Inflammatory macrophage treated with lipopolysaccharide for 1 hour (primary cell): ENCODE measurements around the gene DTNB.

ENCODE experiments used
- DNase-seq, 2 donors: peaks; one replicate each; pipeline ENCODE4 v3.0.0-alpha.2; 2020 to 2022

Gene DTNB

GRCh38 chr2:25493207-25493606 lies 180.2 kb downstream of the DTNB start:
- no peak for DNase-seq

DNA sequence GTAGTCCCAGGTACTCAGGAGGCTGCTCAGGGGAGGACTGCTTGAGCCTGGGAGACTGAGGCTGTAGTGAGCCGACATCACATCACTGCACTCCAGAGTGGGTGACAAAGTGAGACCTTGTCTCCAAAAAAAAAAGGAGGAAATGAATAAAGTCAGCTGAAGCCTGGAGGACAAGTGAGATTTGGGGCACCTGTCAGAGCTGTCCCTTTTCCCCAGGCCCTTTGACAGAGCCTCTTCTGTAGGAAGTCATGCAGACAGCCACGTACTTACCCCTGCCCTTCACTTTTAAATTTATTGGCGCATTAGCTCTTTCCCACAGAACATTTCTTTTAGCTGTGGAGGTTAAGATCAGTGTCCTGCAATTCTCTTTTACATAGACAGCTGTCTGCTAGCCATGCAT lies 180.7 kb downstream of the DTNB start:
- no peak for DNase-seq

DNA sequence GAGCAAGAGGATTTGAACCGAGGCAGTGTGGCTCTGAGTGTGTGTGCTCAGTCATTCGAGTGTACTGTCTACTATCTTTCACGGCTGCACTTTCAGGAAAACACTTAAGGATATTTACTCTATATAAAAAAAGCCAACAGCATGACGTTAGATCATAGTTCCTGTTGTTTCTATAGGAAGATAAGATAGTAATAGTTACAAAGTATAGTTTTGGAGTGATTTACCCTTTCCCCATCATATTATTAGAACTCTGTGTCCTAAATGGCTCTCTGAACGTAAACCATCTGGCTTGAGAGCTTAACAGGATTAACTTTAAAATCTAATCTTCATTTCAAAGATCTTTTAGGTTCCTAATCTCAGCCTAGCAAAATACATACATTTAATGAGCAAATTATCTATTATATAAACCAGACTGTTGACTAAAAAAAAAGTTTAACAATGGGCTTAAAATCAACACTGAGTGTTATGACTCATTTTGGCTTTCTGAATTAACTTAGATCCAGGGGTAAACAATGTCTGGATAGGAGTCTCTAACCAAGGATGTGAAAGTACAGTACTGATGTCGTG lies 181.3 kb downstream of the DTNB start:
- DNase-seq: no peak

DNA sequence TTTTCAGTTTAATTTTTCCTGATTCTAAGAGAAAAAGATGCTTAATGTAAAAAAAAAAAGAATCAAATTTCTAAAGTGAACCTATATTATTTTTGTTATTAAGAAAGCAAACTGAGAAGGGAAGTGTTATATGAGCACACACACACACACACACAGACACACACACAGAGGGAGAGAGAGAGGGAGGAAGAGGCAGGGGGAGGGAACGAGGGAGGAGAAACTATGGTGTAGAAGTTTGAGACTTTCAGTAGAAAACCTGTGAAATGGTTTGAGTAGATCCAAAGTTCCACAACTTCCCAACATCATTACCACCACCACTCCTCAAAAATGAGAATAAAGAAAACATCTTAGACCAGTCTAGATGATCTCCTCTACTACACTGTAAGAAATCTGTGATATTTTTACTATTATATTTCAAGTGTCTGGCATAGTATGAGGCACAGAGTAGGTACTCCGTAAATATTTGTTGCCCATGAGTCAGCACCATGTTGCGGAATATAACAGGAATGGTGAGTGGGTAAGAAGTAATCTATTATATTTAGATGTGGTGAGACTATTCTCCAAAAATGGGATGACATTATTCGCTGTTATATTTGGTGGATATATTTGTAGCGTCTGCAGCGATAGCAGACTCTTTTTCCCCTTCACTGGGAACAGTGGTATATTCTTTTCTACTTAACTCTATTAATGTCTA lies 182.2 kb downstream of the DTNB start:
- DNase-seq: no peak

- peak; percentile 16 to 19 for DNase-seq
These were observed 183.2 kb downstream of the DTNB start for GRCh38 chr2:25490217-25490616.

DNA sequence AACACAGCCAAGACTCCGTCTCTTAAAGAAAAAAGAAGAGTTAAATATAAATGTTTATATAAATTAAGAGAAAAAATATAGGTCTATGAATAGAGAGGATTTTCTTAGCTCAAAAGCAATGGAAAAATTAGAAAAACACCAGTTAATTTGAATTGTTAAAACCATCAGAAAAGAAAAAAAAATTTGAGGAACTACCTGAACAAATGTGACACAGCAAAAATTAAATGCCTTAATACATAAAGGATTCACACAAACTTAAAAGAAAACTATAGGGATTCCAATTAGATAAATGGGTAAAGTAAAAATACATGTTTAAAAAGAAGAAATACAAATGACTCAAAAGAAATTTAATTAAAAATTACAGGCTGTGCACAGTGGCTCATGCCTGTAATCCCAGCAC lies 183.7 kb downstream of the DTNB start:
- no peak for DNase-seq

DNA sequence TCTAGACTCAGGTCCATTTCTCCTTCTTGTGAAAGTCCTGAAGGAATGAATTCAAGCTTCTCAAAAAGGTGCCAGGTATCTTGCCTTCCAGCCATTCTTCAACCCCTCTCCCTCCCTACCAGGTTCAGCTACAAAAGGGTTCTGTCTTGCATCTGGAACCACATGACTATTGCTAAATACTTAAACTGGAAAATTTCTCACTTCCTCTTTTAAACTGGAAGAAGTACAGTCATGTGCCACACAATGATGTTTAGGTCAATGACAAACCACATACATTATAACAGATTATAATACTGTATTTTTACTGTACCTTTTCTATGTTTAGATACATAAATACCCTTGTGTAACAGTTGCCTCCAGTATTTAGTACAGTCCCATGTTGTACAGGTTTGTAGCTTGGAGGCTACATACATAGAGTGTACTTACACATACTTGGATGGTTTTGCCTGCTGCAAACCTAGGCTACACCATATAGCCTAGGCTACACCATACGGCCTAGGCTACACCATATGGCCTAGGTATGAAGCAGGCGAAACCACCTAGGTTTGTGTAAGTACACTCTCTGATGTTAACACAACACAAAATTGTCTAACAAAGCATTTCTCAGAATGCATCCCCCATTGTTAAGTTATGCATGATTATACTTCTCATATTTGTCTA lies 189.6 kb downstream of the DTNB start:
- DNase-seq: peak; percentile 87 to 89

DNA sequence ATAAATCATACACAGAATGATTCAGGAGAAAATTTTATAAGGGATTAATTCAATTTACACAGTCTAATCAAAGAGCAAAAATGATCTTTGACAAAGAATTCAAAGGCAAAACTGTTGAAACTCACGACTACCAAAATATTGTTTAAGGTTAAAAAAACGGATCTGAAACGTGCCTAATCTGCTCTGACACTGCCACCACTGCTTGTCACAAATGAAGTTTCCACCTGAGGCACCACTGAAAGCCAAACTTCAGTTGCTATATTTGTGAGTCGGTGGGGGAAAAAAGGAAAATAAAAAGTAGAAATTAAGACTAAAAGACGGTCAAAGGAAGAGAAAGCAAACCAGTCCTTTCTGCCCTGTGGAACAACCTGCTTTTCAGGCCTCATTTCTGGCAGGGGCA lies 191.0 kb downstream of the DTNB start:
- no peak for DNase-seq

GRCh38 chr2:25481381-25482300 lies 191.7 kb downstream of the DTNB start:
- no peak for DNase-seq

DNA sequence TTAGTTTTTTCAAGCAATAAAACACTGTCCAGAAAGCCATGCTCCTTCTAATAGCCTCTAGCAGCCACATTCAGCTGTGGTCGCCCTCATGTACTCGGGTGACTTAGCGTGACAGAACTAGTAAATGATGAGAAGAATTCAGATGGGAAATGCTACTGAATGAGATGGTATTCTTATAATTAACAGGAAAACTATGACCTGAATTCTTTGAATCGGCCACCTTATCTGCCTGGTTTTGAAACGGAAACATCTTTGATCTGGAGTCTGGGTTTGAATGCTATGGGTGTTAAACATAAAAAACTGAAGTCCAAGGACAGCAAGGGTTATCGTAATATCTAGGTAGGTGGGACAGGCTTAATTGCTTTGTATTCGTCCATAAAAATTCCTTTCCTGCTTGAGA lies 192.8 kb downstream of the DTNB start:
- no peak for DNase-seq

DNA sequence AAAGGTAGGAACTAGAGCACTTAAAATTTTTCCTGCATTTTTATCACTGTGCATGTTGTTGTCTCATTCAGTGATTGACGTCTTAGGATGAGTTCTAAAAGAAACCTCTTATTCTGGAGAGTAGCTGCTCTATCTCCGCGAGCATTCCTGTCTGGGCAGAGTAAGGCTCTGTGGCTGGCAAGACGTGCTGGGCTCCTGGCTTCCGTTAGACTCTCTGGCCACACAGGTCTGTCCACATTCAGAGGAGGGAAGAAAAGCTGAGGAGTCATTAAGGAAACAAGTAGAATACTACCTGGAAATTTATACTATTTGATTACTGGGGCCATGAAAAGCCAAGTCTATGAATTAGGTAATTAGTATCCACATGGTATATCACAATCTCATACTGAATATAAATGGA lies 193.6 kb downstream of the DTNB start:
- no peak for DNase-seq

GRCh38 chr2:25478736-25479135 lies 194.6 kb downstream of the DTNB start:
- no peak for DNase-seq

DNA sequence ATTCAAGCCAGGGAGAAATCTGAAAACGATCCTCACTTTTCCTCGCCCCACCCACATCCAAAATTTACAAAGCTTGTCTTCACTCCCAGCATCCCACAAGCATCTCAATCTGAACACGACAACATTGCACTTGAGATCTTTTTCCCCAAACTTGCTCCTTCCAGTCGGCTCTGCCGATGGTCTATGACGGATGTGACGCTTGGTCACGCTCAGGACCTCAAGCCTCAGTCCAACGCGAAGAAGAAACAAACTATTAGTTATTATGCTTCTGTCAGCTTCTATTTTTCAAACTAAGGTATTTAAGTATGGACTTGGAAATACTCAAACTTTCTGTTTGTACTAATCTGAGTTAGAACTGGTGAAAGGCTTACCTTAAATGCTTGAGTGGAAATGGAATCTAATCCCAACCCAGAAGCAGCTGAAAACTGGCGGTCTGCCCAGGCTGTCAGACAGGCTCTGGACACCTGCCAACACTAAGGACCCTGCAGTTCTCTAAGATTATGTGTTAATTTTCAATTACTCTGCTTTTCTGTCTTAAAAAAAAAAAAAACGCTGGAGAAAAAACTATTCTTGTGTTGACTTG lies 199.5 kb downstream of the DTNB start:
- DNase-seq: no peak

DNA sequence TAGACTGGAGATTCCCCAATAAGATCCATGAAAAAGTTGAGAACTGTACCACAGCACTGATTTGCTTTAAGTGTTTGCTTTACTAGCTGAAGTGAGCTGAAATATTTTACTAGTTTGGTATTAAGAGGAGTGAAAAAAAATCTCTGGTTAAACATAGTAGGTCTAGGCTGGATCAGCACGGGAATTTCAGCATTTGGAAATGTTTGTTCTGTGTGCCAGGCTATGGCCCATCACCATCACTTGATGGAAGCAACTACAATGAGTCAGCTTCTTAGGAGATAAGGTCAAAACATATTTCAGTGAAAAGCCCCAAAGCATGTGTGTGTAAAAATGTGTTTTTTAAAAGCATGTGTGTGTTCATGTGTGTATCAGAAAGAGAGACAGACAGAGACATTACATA lies 200.2 kb downstream of the DTNB start:
- DNase-seq: no peak

GRCh38 chr2:25470806-25471205 lies 202.6 kb downstream of the DTNB start:
- no peak for DNase-seq

DNA sequence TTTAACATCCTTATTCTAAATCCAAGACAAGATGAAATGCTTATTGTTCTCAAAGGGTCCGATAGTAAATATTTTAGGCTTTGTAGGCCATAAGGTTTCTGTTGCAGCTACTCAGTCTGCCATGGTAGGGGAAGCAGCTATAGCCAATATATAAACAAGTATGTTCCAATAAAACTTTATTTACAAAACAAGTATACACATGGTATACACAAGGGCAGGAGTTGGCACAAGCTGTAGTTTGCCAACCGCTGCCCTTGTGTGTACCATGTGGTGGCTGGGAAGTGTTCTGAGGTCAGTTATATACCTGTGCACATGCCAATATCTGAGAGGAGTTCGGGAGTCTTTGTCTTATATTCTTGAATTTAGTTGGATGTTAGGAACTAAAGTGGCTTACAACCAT lies 205.6 kb downstream of the DTNB start:
- DNase-seq: no peak

DNA sequence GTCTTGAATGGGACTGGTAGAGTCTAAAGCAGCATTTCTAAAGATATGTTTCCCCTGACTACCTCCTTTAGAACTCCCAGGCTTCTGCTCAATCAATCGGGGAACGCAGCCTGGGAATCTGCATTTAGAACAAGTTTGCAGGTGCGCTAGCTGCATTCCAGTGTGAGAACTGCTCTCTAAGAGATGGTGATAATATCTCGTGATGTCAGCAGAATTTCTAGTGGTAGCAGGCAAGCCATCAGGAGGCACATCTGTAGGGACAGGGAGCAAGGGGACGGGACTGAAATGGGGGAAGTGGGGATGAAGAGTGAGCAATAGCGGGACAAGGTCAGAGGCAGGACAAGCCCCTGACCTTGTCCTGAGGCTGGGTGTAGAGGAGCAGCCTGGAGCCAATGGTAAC lies 211.4 kb downstream of the DTNB start:
- no peak for DNase-seq

GRCh38 chr2:25460261-25460905 lies 213.0 kb downstream of the DTNB start:
- DNase-seq: no peak

DNA sequence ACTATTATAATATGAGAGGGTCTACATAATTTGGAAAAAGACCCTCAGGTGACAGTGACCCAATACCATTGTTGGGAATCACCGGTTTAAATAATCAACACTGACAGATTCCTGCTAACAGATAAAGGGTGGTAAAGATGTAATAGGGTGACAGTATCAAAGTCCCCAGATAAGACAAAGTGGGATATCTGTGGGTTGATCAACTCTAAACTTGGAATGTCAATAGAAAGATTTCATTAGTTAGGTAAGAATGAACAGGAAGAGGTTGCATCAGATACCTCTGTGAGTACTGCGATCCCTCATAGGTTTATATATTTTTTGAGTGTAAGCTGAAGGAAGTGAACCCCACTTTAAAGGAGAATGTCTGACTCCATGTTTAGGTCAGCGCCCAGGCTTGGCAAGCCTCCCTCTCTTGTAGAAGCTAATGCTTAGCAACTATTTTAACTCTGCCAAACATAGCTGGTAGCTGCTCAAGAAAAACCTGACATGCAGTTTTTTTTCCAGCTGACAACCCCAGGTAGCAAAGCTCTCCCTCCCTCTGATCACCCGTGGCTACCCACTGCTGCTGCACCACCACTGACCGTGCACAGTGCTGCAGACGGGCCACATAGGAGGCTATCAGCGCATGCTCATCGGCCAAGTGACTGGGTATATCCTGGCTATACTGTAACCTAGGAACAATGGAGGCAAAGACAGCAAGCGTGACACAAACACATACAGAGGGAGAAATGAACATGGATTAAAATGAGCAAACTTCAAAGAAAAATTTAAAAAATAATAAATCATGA lies 218.4 kb downstream of the DTNB start:
- DNase-seq: no peak

- DNase-seq: no peak
These were observed 220.0 kb downstream of the DTNB start for GRCh38 chr2:25453199-25453905.

- DNase-seq: no peak
These were observed 224.6 kb downstream of the DTNB start for GRCh38 chr2:25448808-25449207.
